HCT116 (cell line): ENCODE measurements around the gene DYNAP. TPM values are rescaled to one million over a fixed set of nuclear protein-coding genes. Genes with fewer than 3 reads are reported as not detected.
A peak's percentile ranks its signal among the peaks of the same experiment; 100 is the strongest.

Experiments used
- ATAC-seq: fragments of 200-7000 bp; cut with Tn5 transposase; 2 replicates; pipeline ENCODE4 v1.9.1; 2020; ENCODE audit warnings: mild to moderate bottlenecking, moderate library complexity
- BruUV-seq: library from RNA; stranded (reverse); fragments of 400-500 nt; replicated peaks from 2 replicates; lab custom pipeline; 2021; lab: Mats Ljungman, UMichigan
- CTCF ChIA-PET: fragments of 300-600 bp; sonication (Branson Sonifier 250); formaldehyde crosslinking; loops from one replicate; lab custom pipeline; 2021; ENCODE audit warnings: antibody characterized with exemption; lab: Charles Lee
- POLR2A ChIA-PET: fragments of 300-600, 350-600 bp; sonication (Branson Sonifier 250); formaldehyde crosslinking; loops from one replicate; lab custom pipeline; 2021; ENCODE audit warnings: antibody characterized with exemption; lab: Charles Lee
- RAD21 ChIA-PET, 2 experiments: fragments of 300-600 bp; sonication (Branson Sonifier 250); formaldehyde crosslinking; loops; one replicate each; lab custom pipeline; 2023; ENCODE audit warnings: low total read pairs in 2 of 2; ENCODE audit not compliant: uncharacterized antibody in 2 of 2, unreplicated experiment in 2 of 2, low non-redundant PET in 1 of 2; lab: Charles Lee
- DNase-seq: peaks from one replicate; pipeline ENCODE4 v3.0.0-alpha.2; 2010; ENCODE audit warnings: low read depth, low spot score
- H2AFZ ChIP-seq: fragments of 200-600 bp; shearing (Covaris generic), sonication (generic); 2 replicates; pipeline ENCODE4 v1.6.1; 2017; ENCODE audit warnings: low read depth, mixed run types, mixed read lengths, antibody characterized with exemption, low read length; ENCODE audit not compliant: poor library complexity, severe bottlenecking
- H3K27ac ChIP-seq: 2 replicates; pipeline ENCODE4 v1.5.1; 2012; ENCODE audit warnings: low read depth, low read length
- H3K27me3 ChIP-seq: fragments of 200-600 bp; sonication (generic); 2 replicates; pipeline ENCODE4 v1.6.1; 2016; ENCODE audit warnings: mixed run types, low read length, mixed read lengths; ENCODE audit not compliant: insufficient read depth
- H3K36me3 ChIP-seq, 2 experiments: fragments of 200-500 bp in 1 of 2; fragments of 200-600 bp in 1 of 2; sonication (Bioruptor generic) in 1 of 2; sonication (generic) in 1 of 2; 2 replicates each; pipeline versions ENCODE4 v1.5.1 to v1.6.1; 2014 to 2016; ENCODE audit warnings: low read length in 2 of 2, inconsistent platforms in 1 of 2, mixed read lengths in 1 of 2, mixed run types in 1 of 2; ENCODE audit not compliant: insufficient read depth in 2 of 2, control insufficient read depth in 1 of 2
- H3K4me1 ChIP-seq, 2 experiments: fragments of 200-600 bp in 1 of 2; sonication (generic) in 1 of 2; 2 replicates each; pipeline versions ENCODE4 v1.5.1 to v1.6.1; 2012 to 2017; ENCODE audit warnings: low read length in 2 of 2, inconsistent platforms in 1 of 2, mild to moderate bottlenecking in 1 of 2, mixed read lengths in 1 of 2, mixed run types in 1 of 2, moderate library complexity in 1 of 2; ENCODE audit not compliant: insufficient read depth in 2 of 2, control insufficient read depth in 1 of 2
- H3K4me2 ChIP-seq: fragments of 200-600 bp; sonication (generic); 2 replicates; pipeline ENCODE4 v1.6.1; 2017; ENCODE audit warnings: mixed run types, low read length, mixed read lengths
- H3K4me3 ChIP-seq, 2 experiments: fragments of 200-600 bp in 1 of 2; sonication (generic) in 1 of 2; replicated peaks in 1 of 2; 2 replicates each; pipeline ENCODE4 v1.5.1; 2011 to 2016; ENCODE audit warnings: low read length in 2 of 2, control low read depth in 1 of 2, low read depth in 1 of 2, mild to moderate bottlenecking in 1 of 2, mixed read lengths in 1 of 2, mixed run types in 1 of 2
- H3K79me2 ChIP-seq: fragments of 200-600 bp; sonication (generic); 2 replicates; pipeline ENCODE4 v1.6.1; 2017; ENCODE audit warnings: mild to moderate bottlenecking, mixed run types, low read length, moderate library complexity, mixed read lengths; ENCODE audit not compliant: insufficient read depth
- H3K9ac ChIP-seq: fragments of 200-600 bp; sonication (generic); 2 replicates; pipeline ENCODE4 v1.6.1; 2016; ENCODE audit warnings: low read length, mixed read lengths
- H3K9me2 ChIP-seq: fragments of 200-600 bp; sonication (generic), shearing (Covaris generic); 2 replicates; pipeline ENCODE4 v1.6.1; 2017; ENCODE audit warnings: mixed run types, mild to moderate bottlenecking, moderate library complexity; ENCODE audit not compliant: insufficient read depth
- H3K9me3 ChIP-seq, 2 experiments: fragments of 200-500 bp in 1 of 2; fragments of 200-600 bp in 1 of 2; sonication (Bioruptor generic) in 1 of 2; sonication (generic) in 1 of 2; 2 replicates each; pipeline ENCODE4 v1.6.1; 2014 to 2017; ENCODE audit warnings: low read length in 2 of 2, mixed read lengths in 2 of 2, inconsistent platforms in 1 of 2, low read depth in 1 of 2, mild to moderate bottlenecking in 1 of 2, mixed run types in 1 of 2, moderate library complexity in 1 of 2; ENCODE audit not compliant: control insufficient read depth in 1 of 2, insufficient read depth in 1 of 2
- H4K20me1 ChIP-seq: fragments of 200-600 bp; sonication (generic), shearing (Covaris generic); 2 replicates; pipeline ENCODE4 v1.6.1; 2017; ENCODE audit warnings: mixed run types, mild to moderate bottlenecking, moderate library complexity; ENCODE audit not compliant: insufficient read depth
- ATF3 ChIP-seq: IDR thresholded peaks from 2 replicates; pipeline ENCODE4 v1.6.1; 2012
- CTCF ChIP-seq, 3 experiments: fragments of 200-600 bp in 1 of 3; sonication (generic) in 1 of 3; IDR thresholded peaks in 2 of 3; conservative IDR thresholded peaks in 1 of 3; 2 replicates each; pipeline ENCODE4 v1.5.1; 2012 to 2017; ENCODE audit warnings: low read depth in 2 of 3, low read length in 2 of 3, antibody characterized with exemption in 1 of 3, borderline replicate concordance in 1 of 3, control low read depth in 1 of 3, mild to moderate bottlenecking in 1 of 3, mixed read lengths in 1 of 3, mixed run types in 1 of 3, moderate library complexity in 1 of 3; ENCODE audit not compliant: insufficient read depth in 1 of 3
- ELF1 ChIP-seq: IDR thresholded peaks from 2 replicates; pipeline ENCODE4 v1.6.1; 2012; ENCODE audit warnings: low read depth, borderline replicate concordance
- MAX ChIP-seq: IDR thresholded peaks from 2 replicates; pipeline ENCODE4 v1.6.1; 2012
- POLR2A ChIP-seq: IDR thresholded peaks from 2 replicates; pipeline ENCODE4 v1.7.0; 2011; ENCODE audit warnings: borderline replicate concordance; ENCODE audit not compliant: insufficient read depth, insufficient read length; ENCODE audit errors: extremely low read depth
- POLR2AphosphoS5 ChIP-seq: IDR thresholded peaks from 2 replicates; pipeline ENCODE4 v1.6.1; 2011; ENCODE audit warnings: mild to moderate bottlenecking, low read depth, low read length, moderate library complexity
- REST ChIP-seq: IDR thresholded peaks from 2 replicates; pipeline ENCODE4 v1.6.1; 2012; ENCODE audit warnings: low read depth
- YY1 ChIP-seq: IDR thresholded peaks from 2 replicates; pipeline ENCODE4 v1.6.1; 2011; ENCODE audit warnings: low read length, low read depth, moderate library complexity, mild to moderate bottlenecking; ENCODE audit not compliant: insufficient replicate concordance; ENCODE audit errors: extremely low read depth
- ZNF274 ChIP-seq: fragments of 200-500 bp; sonication (Bioruptor generic); IDR thresholded peaks from 2 replicates; pipeline ENCODE4 v1.6.1; 2014; ENCODE audit warnings: mild to moderate bottlenecking, low read depth, low read length, inconsistent platforms
- intact Hi-C: fragments of 100-400 bp; cut with micrococcal nuclease; formaldehyde crosslinking; loops from 2 replicates; pipeline ENCODE4 v1.10.0; 2022
- total RNA-seq: library from RNA; stranded (reverse); gene quantifications from one replicate; pipeline ENCODE4 v1.2.1, GENCODE V29; 2021; ENCODE audit not compliant: unreplicated experiment

Gene DYNAP
- total RNA-seq, 1 experiment from 2014 or later: not detected

- Histone ChIP-seq H3K9ac (no peak overlapping the region), H2AFZ (no peak overlapping the region)
- intact Hi-C loops: no loop called here
- TF ChIP-seq YY1: no peak
- peak in 2 of 3 experiments; percentile 28 to 38; a peak in 2 of 6 replicates for TF ChIP-seq CTCF (IDR thresholded peaks at IDR 0.05 in 2 of 3, conservative IDR thresholded peaks at IDR 0.05 in 1 of 3; ENCODE audit: borderline replicate concordance in 1 of 3, insufficient read depth in 1 of 3, low read depth in 2 of 3, low read length in 2 of 3)
- TF ChIP-seq, all 23 proteins: peak for 1
- Histone ChIP-seq H3K27me3 (no peaks in the 10 kb centered on the region), H4K20me1 (no peaks in the 10 kb centered on the region), H3K79me2 (no peaks in the 10 kb centered on the region), H3K36me3 (no peaks in the 10 kb centered on the region), H3K4me1 (no peaks in the 10 kb centered on the region), H3K4me3 (no peak overlapping the region), H3K9me2 (no peaks in the 10 kb centered on the region; the same call in 1 of the 2 replicates), H3K4me2 (no peak overlapping the region), H3K27ac (no peak overlapping the region), H3K9me3 (no peaks in the 10 kb centered on the region)
- DNase-seq (no peak), ATAC-seq (no peak)
- CTCF ChIA-PET: no interaction called here
- RAD21 ChIA-PET: no interaction called here
- BruUV-seq: no TSS peak
- POLR2A ChIA-PET: no interaction called here
Measured at GRCh38 chr18:54622084-54622483, 31.0 kb downstream of the DYNAP start.

GRCh38 chr18:54626779-54627178 is 35.7 kb downstream of the DYNAP start:
- intact Hi-C loops: no loop called here
- Histone ChIP-seq H3K79me2 (no peaks in the 10 kb centered on the region), H3K9ac (no peak overlapping the region), H3K27me3 (no peaks in the 10 kb centered on the region), H3K4me1 (no peaks in the 10 kb centered on the region), H3K36me3 (no peaks in the 10 kb centered on the region), H2AFZ (no peak overlapping the region), H3K4me2 (no peak overlapping the region), H4K20me1 (no peaks in the 10 kb centered on the region), H3K4me3 (no peak overlapping the region), H3K9me2 (no peaks in the 10 kb centered on the region), H3K27ac (no peak overlapping the region), H3K9me3 (no peaks in the 10 kb centered on the region)
- BruUV-seq: no TSS peak
- CTCF ChIA-PET: no interaction called here
- RAD21 ChIA-PET: no interaction called here
- no peak for TF ChIP-seq POLR2A
- TF ChIP-seq POLR2AphosphoS5: no peak
- no peak for TF ChIP-seq ATF3
- no peak for TF ChIP-seq ZNF274
- no peak for TF ChIP-seq ELF1
- no peak for TF ChIP-seq MAX
- no peak for TF ChIP-seq REST
- DNase-seq (no peak), ATAC-seq (no peak)
- POLR2A ChIA-PET: no interaction called here
